Activated B cell treated with CpG ODN at 0.5 μM for 24 hours (primary cell): Measurements from ENCODE around the gene PTH2. TPM values are rescaled to one million over a fixed set of nuclear protein-coding genes. Genes with fewer than 3 reads are reported as not detected.

Experiments used
- ATAC-seq: fragments of 200-7000 bp; cut with Tn5 transposase; one replicate; pipeline ENCODE4 v1.10.0; 2021; ENCODE audit warnings: low read depth, mild to moderate bottlenecking, moderate library complexity
- CTCF ChIA-PET: fragments of 350-600 bp; sonication (Branson Sonifier 250); formaldehyde crosslinking; loops from one replicate; lab custom pipeline; 2021; ENCODE audit warnings: antibody characterized with exemption; lab: Charles Lee
- POLR2A ChIA-PET: fragments of 350-600 bp; sonication (Branson Sonifier 250); formaldehyde crosslinking; loops from one replicate; lab custom pipeline; 2021; ENCODE audit warnings: antibody characterized with exemption; lab: Charles Lee
- DNase-seq: peaks from one replicate; pipeline ENCODE4 v3.0.0; 2022
- H3K27ac Mint-ChIP-seq: one replicate; pipeline ENCODE4 v1.8.0; 2020; ENCODE audit warnings: mixed read lengths
- H3K27me3 Mint-ChIP-seq: one replicate; pipeline ENCODE4 v1.8.0; 2021; ENCODE audit warnings: mixed read lengths
- H3K36me3 Mint-ChIP-seq: one replicate; pipeline ENCODE4 v1.8.0; 2021; ENCODE audit warnings: low read depth, mixed read lengths
- H3K4me1 Mint-ChIP-seq: one replicate; pipeline ENCODE4 v1.8.0; 2021; ENCODE audit warnings: mixed read lengths
- H3K4me3 Mint-ChIP-seq: one replicate; pipeline ENCODE4 v1.8.0; 2020; ENCODE audit warnings: mild to moderate bottlenecking, mixed read lengths
- H3K9me3 Mint-ChIP-seq: one replicate; pipeline ENCODE4 v1.8.0; 2020; ENCODE audit warnings: mixed read lengths
- intact Hi-C: fragments of 100-400 bp; cut with micrococcal nuclease; formaldehyde crosslinking; loops from one replicate; pipeline ENCODE4 v1.15.1; 2024
- total RNA-seq: library from RNA; stranded (reverse); gene quantifications from 2 replicates; pipeline ENCODE4 v1.2.3, GENCODE V29; 2022
- TF ChIP-seq, protein P1 (sequence below): fragments of 200-600 bp; IDR thresholded peaks from one replicate; pipeline ENCODE4 v1.8.0; 2022; ENCODE audit warnings: antibody characterized with exemption, mild to moderate bottlenecking

The PTH2 gene, protein sequence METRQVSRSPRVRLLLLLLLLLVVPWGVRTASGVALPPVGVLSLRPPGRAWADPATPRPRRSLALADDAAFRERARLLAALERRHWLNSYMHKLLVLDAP
- total RNA-seq, result not detected in 2 replicates

DNA sequence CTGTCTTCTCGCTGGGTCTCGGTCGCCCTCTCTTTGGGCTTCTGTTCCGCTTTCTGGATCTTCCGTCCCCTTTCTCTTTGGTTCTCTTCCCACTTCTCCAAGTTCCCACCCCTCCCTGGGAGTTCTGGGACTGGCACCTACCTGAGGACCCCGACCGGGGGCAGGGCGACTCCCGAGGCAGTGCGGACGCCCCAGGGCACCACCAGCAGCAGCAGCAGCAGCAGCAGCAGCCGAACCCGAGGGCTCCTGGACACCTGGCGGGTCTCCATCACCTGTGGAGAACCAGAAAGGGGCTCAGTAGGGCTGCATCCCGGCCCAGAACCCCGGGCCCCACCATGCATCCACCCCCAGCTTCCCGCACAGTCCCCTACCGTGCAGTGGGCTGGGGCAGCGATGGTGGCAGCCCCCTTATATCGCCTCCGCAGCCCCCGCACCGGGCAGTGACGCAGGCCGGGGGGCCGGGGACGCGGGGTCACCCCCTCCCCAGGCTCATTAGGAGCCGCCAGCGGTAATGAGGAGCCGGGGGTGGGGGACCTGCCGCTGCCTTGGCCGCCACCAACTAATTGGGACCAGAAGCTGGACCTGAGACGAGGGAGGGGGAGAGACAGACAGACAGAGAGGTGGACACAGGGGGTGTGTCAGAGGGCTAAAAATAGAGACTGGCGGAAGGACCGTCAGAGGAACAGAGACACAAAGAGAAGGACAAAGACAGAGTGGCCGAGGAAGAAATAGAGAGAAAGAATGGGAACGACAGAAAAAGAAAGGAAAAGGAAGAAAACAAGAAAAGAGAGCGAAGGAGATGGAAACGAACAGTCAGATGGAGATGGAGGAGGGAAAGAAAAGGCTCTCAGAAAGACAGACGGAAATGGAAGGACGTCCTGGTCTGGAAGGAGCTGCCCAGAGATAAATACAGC, at the start of gene PTH2:
TSS of gene PTH2 (minus strand) at position 371 of the 914 bp plus-strand sequence. CDS start at position 269, 102 bp downstream.
- ChIA-PET CTCF (no interaction called here), POLR2A (no interaction called here)
- H3K27me3 Mint-ChIP-seq, result peaks cover 83% of the 10 kb centered on the region
- H3K36me3 Mint-ChIP-seq, result no peaks in the 10 kb centered on the region
- peak within 1 kb of the TSS; percentile 2 for H3K27ac Mint-ChIP-seq
- TF ChIP-seq, protein P1, sequence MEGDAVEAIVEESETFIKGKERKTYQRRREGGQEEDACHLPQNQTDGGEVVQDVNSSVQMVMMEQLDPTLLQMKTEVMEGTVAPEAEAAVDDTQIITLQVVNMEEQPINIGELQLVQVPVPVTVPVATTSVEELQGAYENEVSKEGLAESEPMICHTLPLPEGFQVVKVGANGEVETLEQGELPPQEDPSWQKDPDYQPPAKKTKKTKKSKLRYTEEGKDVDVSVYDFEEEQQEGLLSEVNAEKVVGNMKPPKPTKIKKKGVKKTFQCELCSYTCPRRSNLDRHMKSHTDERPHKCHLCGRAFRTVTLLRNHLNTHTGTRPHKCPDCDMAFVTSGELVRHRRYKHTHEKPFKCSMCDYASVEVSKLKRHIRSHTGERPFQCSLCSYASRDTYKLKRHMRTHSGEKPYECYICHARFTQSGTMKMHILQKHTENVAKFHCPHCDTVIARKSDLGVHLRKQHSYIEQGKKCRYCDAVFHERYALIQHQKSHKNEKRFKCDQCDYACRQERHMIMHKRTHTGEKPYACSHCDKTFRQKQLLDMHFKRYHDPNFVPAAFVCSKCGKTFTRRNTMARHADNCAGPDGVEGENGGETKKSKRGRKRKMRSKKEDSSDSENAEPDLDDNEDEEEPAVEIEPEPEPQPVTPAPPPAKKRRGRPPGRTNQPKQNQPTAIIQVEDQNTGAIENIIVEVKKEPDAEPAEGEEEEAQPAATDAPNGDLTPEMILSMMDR, result no peak
- DNase-seq (no peak), ATAC-seq (peak; percentile 22)
- intact Hi-C loops, result loop anchor here (2.0 kb wide), 2 partner anchors 15 to 17 kb away; partner anchors contain the start of gene SLC17A7
- H3K4me1 Mint-ChIP-seq, result peaks cover 64% of the 10 kb centered on the region
- peak within 1 kb of the TSS; percentile 77 for H3K4me3 Mint-ChIP-seq
- no peaks in the 10 kb centered on the region for H3K9me3 Mint-ChIP-seq

GRCh38 chr19:49472936-49473335, 49.7 kb upstream of the PTH2 start:
- peak overlapping the region; percentile 91 for H3K27ac Mint-ChIP-seq
- no peak for DNase-seq
- TF ChIP-seq, protein P1, result no peak
- H3K9me3 Mint-ChIP-seq, result no peaks in the 10 kb centered on the region
- intact Hi-C loops, result no loop called here
- H3K4me3 Mint-ChIP-seq, result no peak overlapping the region
- H3K36me3 Mint-ChIP-seq, result peaks cover 11% of the 10 kb centered on the region
- no peak for ATAC-seq
- H3K4me1 Mint-ChIP-seq, result peaks cover 72% of the 10 kb centered on the region
- H3K27me3 Mint-ChIP-seq, result no peaks in the 10 kb centered on the region
- ChIA-PET POLR2A (interaction anchor here (0.5 to 11.0 kb wide), 11 partner anchors 11 to 386 kb away, joined by 3 to 193 read pairs (median 6); partner anchors contain the start of genes ALDH16A1, PIH1D1 and RPL13A), CTCF (interaction anchor here (0.6 to 1.9 kb wide), 9 partner anchors 20 to 246 kb away, joined by 3 to 20 read pairs (median 4); partner anchors contain the start of gene ALDH16A1)

DNA sequence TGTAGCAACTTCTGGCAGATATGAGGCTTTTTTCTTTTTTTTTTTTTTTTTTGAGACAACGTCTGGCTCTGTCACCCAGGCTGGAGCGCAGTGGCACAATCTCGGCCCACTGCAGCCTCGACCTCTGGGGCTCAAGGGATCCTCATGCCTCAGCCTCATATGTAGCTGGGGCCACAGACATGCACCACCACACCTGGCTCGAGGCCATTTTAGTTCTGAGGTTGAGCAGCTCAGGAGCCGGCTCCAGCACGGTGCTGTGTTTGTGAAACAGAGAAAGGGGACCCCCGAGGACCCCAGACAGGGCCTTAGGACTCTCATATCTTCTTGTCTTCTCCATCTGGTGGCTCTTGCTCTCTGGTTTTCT, 47.4 kb upstream of the PTH2 start:
- no peaks in the 10 kb centered on the region for H3K9me3 Mint-ChIP-seq
- POLR2A ChIA-PET, result interaction anchor here (0.5 to 11.0 kb wide), 25 partner anchors 9 to 757 kb away, joined by 3 to 193 read pairs (median 4); partner anchors contain the start of genes AKT1S1, ALDH16A1, CD37 and NUP62
- H3K27ac Mint-ChIP-seq, result peak overlapping the region; percentile 91
- peaks cover 16% of the 10 kb centered on the region for H3K36me3 Mint-ChIP-seq
- DNase-seq, result no peak
- TF ChIP-seq, protein P1, result no peak
- peak overlapping the region; percentile 41 for H3K4me3 Mint-ChIP-seq
- ATAC-seq, result peak; percentile 0
- H3K27me3 Mint-ChIP-seq, result no peaks in the 10 kb centered on the region
- intact Hi-C loops, result loop anchor here (1.0 to 2.0 kb wide), 5 partner anchors 27 to 244 kb away; partner anchors contain the start of gene CD37
- peaks cover 63% of the 10 kb centered on the region for H3K4me1 Mint-ChIP-seq
- CTCF ChIA-PET, result interaction anchor here (0.7 to 2.5 kb wide), 14 partner anchors 14 to 263 kb away, joined by 3 to 22 read pairs (median 4); partner anchors contain the start of genes ALDH16A1, PIH1D1 and SLC17A7

GRCh38 chr19:49469828-49470614, 46.8 kb upstream of the PTH2 start:
- H3K4me3 Mint-ChIP-seq, result peak overlapping the region; percentile 41
- no peaks in the 10 kb centered on the region for H3K9me3 Mint-ChIP-seq
- H3K4me1 Mint-ChIP-seq, result peaks cover 57% of the 10 kb centered on the region
- POLR2A ChIA-PET, result interaction anchor here (0.5 to 11.0 kb wide), 31 partner anchors 9 to 756 kb away, joined by 3 to 193 read pairs (median 5); partner anchors contain the start of genes AKT1S1, ALDH16A1, CD37 and NOSIP
- TF ChIP-seq, protein P1, result no peak
- CTCF ChIA-PET, result interaction anchor here (0.6 to 2.5 kb wide), 18 partner anchors 9 to 271 kb away, joined by 3 to 22 read pairs (median 4); partner anchors contain the start of genes ALDH16A1, PIH1D1 and SLC17A7
- peak overlapping the region; percentile 91 for H3K27ac Mint-ChIP-seq
- peaks cover 16% of the 10 kb centered on the region for H3K36me3 Mint-ChIP-seq
- DNase-seq (peak; percentile 75), ATAC-seq (peak; percentile 63)
- H3K27me3 Mint-ChIP-seq, result no peaks in the 10 kb centered on the region
- intact Hi-C loops, result loop anchor here (1.0 to 2.0 kb wide), 9 partner anchors 17 to 244 kb away; partner anchors contain the start of genes ALDH16A1, CD37, RPL13A and RPS11
